ENCODE data around the gene KIAA1671.

- TF ChIP-seq, protein P1, sequence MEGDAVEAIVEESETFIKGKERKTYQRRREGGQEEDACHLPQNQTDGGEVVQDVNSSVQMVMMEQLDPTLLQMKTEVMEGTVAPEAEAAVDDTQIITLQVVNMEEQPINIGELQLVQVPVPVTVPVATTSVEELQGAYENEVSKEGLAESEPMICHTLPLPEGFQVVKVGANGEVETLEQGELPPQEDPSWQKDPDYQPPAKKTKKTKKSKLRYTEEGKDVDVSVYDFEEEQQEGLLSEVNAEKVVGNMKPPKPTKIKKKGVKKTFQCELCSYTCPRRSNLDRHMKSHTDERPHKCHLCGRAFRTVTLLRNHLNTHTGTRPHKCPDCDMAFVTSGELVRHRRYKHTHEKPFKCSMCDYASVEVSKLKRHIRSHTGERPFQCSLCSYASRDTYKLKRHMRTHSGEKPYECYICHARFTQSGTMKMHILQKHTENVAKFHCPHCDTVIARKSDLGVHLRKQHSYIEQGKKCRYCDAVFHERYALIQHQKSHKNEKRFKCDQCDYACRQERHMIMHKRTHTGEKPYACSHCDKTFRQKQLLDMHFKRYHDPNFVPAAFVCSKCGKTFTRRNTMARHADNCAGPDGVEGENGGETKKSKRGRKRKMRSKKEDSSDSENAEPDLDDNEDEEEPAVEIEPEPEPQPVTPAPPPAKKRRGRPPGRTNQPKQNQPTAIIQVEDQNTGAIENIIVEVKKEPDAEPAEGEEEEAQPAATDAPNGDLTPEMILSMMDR (IDR thresholded peaks at IDR 0.05) = no peak
- TF ChIP-seq EZH2 (IDR thresholded peaks at IDR 0.05; ENCODE audit: borderline replicate concordance, insufficient read depth, low read depth, low read length, poor library complexity, severe bottlenecking) = no peak
Observed at GRCh38 chr22:25092119-25092518, 139.6 kb downstream of the KIAA1671 start.
